K562 (cell line): Measurements from ENCODE around the gene STK16. TPM values are rescaled to one million over a fixed set of nuclear protein-coding genes. Genes with fewer than 3 reads are reported as not detected.

Experiments used
- ARID1B ChIP-seq: fragments of 450-650 bp; IDR thresholded peaks from 2 replicates; pipeline ENCODE4 v1.6.1; 2016; ENCODE audit warnings: antibody characterized with exemption, mild to moderate bottlenecking, inconsistent platforms
- CBX8 ChIP-seq: fragments of 200-600 bp; sonication (generic); IDR thresholded peaks from 2 replicates; pipeline ENCODE4 v1.6.1; 2012; ENCODE audit warnings: borderline replicate concordance, mixed run types, low read depth, mild to moderate bottlenecking, moderate library complexity, mixed read lengths, low read length, control low read depth, inconsistent platforms; ENCODE audit not compliant: poor library complexity, severe bottlenecking; ENCODE audit errors: extremely low read depth
- CEBPZ ChIP-seq: fragments of 150-350 bp; IDR thresholded peaks from 2 replicates; pipeline ENCODE4 v1.6.1; 2014; ENCODE audit warnings: low read depth, mild to moderate bottlenecking, low read length, borderline replicate concordance
- CHD1 ChIP-seq: fragments of 200-600 bp; sonication (generic); IDR thresholded peaks from one replicate; pipeline ENCODE4 v1.6.1; 2012; ENCODE audit warnings: mild to moderate bottlenecking, moderate library complexity, low read length, inconsistent platforms
- E2F5 ChIP-seq: sonication (generic); formaldehyde crosslinking; IDR thresholded peaks from 2 replicates; pipeline ENCODE4 v1.8.0; 2022; ENCODE audit warnings: mild to moderate bottlenecking, missing genetic modification reagents
- ELF4 ChIP-seq: fragments of 450-650 bp; formaldehyde crosslinking; IDR thresholded peaks from 2 replicates; pipeline ENCODE4 v1.4.0; 2022; ENCODE audit warnings: missing genetic modification characterization
- ETV5 ChIP-seq: sonication (generic); formaldehyde crosslinking; IDR thresholded peaks from 2 replicates; pipeline ENCODE4 v1.4.0; 2020; ENCODE audit warnings: low read depth, mild to moderate bottlenecking, missing genetic modification reagents
- FIP1L1 ChIP-seq: fragments of 200-400 bp; formaldehyde crosslinking; IDR thresholded peaks from 2 replicates; pipeline ENCODE4 v1.6.1; 2018; ENCODE audit warnings: mild to moderate bottlenecking, low read depth, low read length; ENCODE audit not compliant: poor library complexity, severe bottlenecking
- FOXP1 ChIP-seq: sonication (generic); formaldehyde crosslinking; IDR thresholded peaks from 2 replicates; pipeline ENCODE4 v1.8.0; 2022; ENCODE audit warnings: mild to moderate bottlenecking, missing genetic modification reagents
- HEY1 ChIP-seq: fragments of 250-450 bp; sonication (Bioruptor Pico); IDR thresholded peaks from 2 replicates; pipeline ENCODE4 v1.5.0; 2020; ENCODE audit warnings: mild to moderate bottlenecking, moderate library complexity, borderline replicate concordance
- HMG20A ChIP-seq: fragments of 450-650 bp; formaldehyde crosslinking; conservative IDR thresholded peaks from 2 replicates; pipeline ENCODE4 v1.4.0; 2020; ENCODE audit warnings: mild to moderate bottlenecking, mixed read lengths
- ILK ChIP-seq: fragments of 450-650 bp; IDR thresholded peaks from 2 replicates; pipeline ENCODE4 v1.6.1; 2016; ENCODE audit warnings: missing genetic modification characterization, low read depth, mild to moderate bottlenecking, missing compliant biosample characterization, moderate library complexity, borderline replicate concordance
- KDM5B ChIP-seq: fragments of 200-600 bp; sonication (generic); IDR thresholded peaks from 2 replicates; pipeline ENCODE4 v1.6.1; 2012; ENCODE audit warnings: low read depth, mild to moderate bottlenecking, moderate library complexity, low read length, control low read depth, inconsistent platforms; ENCODE audit not compliant: insufficient replicate concordance
- NRF1 ChIP-seq, 2 experiments: fragments of 450-650 bp; IDR thresholded peaks in 1 of 2; conservative IDR thresholded peaks in 1 of 2; 2 replicates each; pipeline ENCODE4 v1.6.1; 2014; ENCODE audit warnings: mild to moderate bottlenecking in 2 of 2
- PML ChIP-seq: IDR thresholded peaks from 2 replicates; pipeline ENCODE4 v1.6.1; 2012; ENCODE audit warnings: low read length, inconsistent platforms
- PYGO2 ChIP-seq: fragments of 450-650 bp; IDR thresholded peaks from 2 replicates; pipeline ENCODE4 v1.6.1; 2016; ENCODE audit warnings: mild to moderate bottlenecking, missing genetic modification characterization, moderate library complexity, missing compliant biosample characterization
- RBM34 ChIP-seq: fragments of 200-400 bp; formaldehyde crosslinking; IDR thresholded peaks from 2 replicates; pipeline ENCODE4 v1.6.1; 2018; ENCODE audit warnings: low read length, borderline replicate concordance; ENCODE audit not compliant: insufficient read depth
- RFX5 ChIP-seq: IDR thresholded peaks from 2 replicates; pipeline ENCODE4 v1.6.1; 2011; ENCODE audit warnings: low read depth, mild to moderate bottlenecking, improper control_type of control experiment, low read length
- SMARCE1 ChIP-seq: fragments of 450-650 bp; IDR thresholded peaks from 2 replicates; pipeline ENCODE4 v1.7.1; 2016; ENCODE audit warnings: mild to moderate bottlenecking
- SPI1 ChIP-seq: IDR thresholded peaks from 2 replicates; pipeline ENCODE4 v1.6.1; 2011; ENCODE audit warnings: low read depth, low read length, control low read depth, borderline replicate concordance
- ZNF263 ChIP-seq: sonication (generic); formaldehyde crosslinking; IDR thresholded peaks from 2 replicates; pipeline ENCODE4 v1.8.0; 2022; ENCODE audit warnings: mild to moderate bottlenecking, missing genetic modification reagents, borderline replicate concordance
- ZNF644 ChIP-seq: fragments of 200-800 bp; sonication (Bioruptor generic); IDR thresholded peaks from 2 replicates; pipeline ENCODE4 v1.6.1; 2016; ENCODE audit warnings: low read depth, missing genetic modification characterization, missing compliant biosample characterization
- ZNF77 ChIP-seq: fragments of 250-450 bp; sonication (Bioruptor Pico); IDR thresholded peaks from 2 replicates; pipeline ENCODE4 v1.5.0; 2020
- ZZZ3 ChIP-seq: fragments of 450-650 bp; IDR thresholded peaks from 2 replicates; pipeline ENCODE4 v1.6.1; 2016; ENCODE audit warnings: antibody characterized with exemption, mild to moderate bottlenecking, moderate library complexity
- polyA plus RNA-seq, 8 experiments: library from polyadenylated mRNA; depleted of rRNA in 4 of 8; stranded (reverse) in 5 of 8; unstranded in 3 of 8; fragments of >200 nt; fragmentation: Nextera tagmentation in 2 of 8; fragmentation: Illumina TruSeq in 1 of 8; extraction: Ambion mirVana in 2 of 8; extraction: Trizol in 1 of 8; gene quantifications; 2 replicates each; pipeline versions ENCODE4 v1.2.1 to v1.2.3, GENCODE V29; 2011 to 2014; ENCODE audit warnings: inconsistent platforms in 1 of 8, missing spikeins in 1 of 8
- total RNA-seq, 7 experiments: library from RNA; depleted of rRNA in 6 of 7; stranded (reverse); fragments of >200 nt in 6 of 7; fragmentation: Illumina TruSeq in 2 of 7; extraction: Trizol in 2 of 7; gene quantifications; 2 replicates each; pipeline versions ENCODE4 v1.2.1 to v1.2.3, GENCODE V29; 2011 to 2021; ENCODE audit warnings: low replicate concordance in 1 of 7

The STK16 gene
- total and polyA plus RNA-seq, 9 of the 15 experiments (the other 6 are each of a cell fraction or from before 2014, with no cell fraction given), result 5.4 to 36.2 (median 17.8) TPM

- TF ChIP-seq CEBPZ (no peak), CBX8 (no peak), ELF4 (no peak), ZZZ3 (no peak), RFX5 (no peak), PYGO2 (tag) (no peak), KDM5B (peak; percentile 45), NRF1 (conservative IDR thresholded peaks at IDR 0.05 in 1 of 2, IDR thresholded peaks at IDR 0.05 in 1 of 2) (peak; percentile 76 to 81), FOXP1 (CRISPR knock-in tag) (peak; percentile 81), HEY1 (CRISPR knock-in tag) (no peak), CHD1 (no peak), ZNF644 (no peak), SMARCE1 (peak; percentile 54), HMG20A (CRISPR knock-in tag) (no peak), ZNF77 (CRISPR knock-in tag) (no peak), ILK (tag) (no peak), ETV5 (peak; percentile 69; the same call in 1 of the 2 replicates), ARID1B (no peak), E2F5 (CRISPR knock-in tag) (no peak), ZNF263 (peak; percentile 68; the same call in 1 of the 2 replicates), PML (no peak), FIP1L1 (peak; percentile 71), RBM34 (no peak), SPI1 (peak; percentile 81)
These were observed 49.4 kb downstream of the STK16 start (continued) for GRCh38 chr2:219294356-219295351.
